IPS-NIHi7 (cell line): ENCODE results near the gene COL4A1.

Experiments used
- DNase-seq: peaks from one replicate; pipeline ENCODE4 v3.0.0; 2012; ENCODE audit warnings: mixed read lengths; ENCODE audit errors: extremely low spot score

Gene COL4A1

DNA sequence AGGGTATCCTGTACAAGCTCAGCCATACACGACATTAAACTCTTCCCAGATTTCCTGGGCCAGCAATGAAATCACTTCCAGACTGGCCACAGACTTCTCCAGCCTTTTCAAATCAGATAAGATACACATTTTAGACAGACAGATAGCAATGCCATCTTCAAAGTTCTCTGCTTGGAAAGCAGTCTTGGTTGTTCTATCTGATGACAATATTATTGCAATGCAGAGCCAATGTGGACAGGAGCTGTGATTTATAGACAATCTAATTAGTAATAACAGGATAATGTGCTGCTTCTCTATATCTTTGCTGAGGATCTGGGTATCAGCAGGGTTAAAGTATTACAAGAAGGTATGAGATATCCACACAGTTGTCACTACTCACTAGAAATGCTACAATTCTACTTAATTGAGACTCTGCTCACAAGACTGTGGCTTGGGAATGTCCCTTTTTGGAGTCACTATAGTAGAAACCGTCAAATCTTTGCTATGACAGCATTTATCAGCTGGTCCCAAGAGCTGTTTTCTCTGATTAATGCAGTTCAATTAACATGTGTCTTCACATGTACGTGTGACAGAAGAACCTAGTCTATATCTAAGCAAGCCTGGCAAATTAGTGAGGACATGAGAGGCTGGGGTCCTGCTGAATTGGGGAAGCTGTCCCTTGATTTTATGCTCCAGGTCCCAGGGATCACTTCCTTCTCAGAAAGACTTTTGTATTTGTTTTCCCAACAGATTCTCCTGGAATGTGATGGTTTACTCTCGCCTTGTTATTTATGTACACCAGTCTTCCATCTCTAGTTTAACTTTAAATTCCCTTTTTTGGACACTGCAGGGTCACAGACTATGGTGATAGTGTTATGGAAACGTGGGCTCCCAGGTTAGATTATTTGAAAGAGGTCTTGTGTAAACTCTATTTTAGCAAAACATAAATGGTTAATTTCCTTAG, 68.8 kb downstream of the COL4A1 start:
- no peak for DNase-seq

DNA sequence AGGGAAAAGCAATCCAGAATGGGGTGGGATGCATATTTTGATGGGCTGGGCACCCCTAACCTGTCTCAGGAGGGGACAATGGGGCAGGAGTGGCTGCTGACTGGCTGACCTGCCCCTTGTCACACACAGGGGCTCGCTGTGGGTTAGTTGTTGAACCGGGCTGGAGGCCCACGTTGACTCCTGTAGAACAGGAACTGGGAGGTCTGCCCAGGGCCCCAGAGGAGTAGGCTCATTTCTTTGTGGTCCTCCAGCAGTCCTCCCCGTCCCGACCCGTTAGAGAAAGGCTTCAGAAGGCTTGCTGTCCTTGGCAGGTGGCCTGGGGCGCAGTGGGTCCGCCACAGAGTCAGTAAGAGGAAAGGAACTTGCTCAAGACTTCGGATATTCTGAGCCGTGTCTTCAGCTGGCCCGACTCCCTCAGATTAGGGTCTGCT, 70.1 kb downstream of the COL4A1 start:
- no peak for DNase-seq

DNA sequence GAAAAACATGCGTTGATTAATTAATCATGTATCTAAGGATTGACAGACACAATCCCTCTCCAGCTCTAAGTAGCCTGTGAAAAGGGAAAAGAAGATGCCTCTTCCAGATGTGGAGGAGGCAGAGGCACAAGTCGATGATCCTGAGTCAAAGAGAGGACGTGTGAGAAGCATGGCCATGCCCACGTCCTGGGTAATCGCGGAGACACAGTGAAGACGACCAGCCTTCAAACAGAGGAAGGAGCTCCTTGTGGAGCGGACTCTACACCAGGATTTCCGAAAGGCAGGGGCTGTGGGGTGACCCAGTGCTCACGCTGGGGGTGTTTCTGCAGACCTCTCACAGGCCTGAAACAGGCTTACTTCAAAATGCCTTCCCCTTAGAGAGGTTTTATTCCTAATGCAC, 70.5 kb downstream of the COL4A1 start:
- DNase-seq = no peak

DNA sequence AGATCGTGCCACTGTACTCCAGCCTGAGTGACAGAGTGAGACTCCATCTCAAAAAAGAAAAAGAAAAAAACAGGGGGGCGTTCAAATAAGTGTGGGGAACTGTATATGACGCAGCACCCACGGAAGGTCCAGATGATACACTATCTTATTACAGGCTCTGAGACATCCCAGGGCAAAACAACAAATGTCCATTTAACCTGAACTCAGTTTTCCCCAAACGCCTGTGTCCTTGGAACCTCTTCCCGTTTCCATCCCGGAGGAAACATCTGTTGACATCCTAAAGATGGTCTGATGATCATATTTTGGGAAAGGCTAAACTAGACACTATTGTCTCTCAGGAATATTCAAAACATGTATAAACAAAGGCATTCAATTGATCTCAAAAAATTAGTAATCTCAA, 72.4 kb downstream of the COL4A1 start:
- DNase-seq = no peak

DNA sequence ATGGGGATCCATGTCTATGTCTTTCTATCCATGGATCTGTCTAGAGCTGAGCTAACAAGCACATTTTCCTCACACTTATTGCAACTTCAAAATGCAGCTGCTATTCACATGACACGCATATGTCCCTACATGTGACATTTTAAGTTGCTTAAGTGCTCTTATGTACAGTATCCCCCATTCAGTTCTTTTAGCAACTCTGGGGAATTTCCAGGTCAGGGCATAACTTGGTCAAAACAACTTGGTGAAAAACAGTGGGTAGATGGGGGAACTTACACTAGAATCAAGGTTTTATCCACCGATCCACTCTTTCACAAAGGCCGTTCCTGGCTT, 73.0 kb downstream of the COL4A1 start:
- DNase-seq = no peak

DNA sequence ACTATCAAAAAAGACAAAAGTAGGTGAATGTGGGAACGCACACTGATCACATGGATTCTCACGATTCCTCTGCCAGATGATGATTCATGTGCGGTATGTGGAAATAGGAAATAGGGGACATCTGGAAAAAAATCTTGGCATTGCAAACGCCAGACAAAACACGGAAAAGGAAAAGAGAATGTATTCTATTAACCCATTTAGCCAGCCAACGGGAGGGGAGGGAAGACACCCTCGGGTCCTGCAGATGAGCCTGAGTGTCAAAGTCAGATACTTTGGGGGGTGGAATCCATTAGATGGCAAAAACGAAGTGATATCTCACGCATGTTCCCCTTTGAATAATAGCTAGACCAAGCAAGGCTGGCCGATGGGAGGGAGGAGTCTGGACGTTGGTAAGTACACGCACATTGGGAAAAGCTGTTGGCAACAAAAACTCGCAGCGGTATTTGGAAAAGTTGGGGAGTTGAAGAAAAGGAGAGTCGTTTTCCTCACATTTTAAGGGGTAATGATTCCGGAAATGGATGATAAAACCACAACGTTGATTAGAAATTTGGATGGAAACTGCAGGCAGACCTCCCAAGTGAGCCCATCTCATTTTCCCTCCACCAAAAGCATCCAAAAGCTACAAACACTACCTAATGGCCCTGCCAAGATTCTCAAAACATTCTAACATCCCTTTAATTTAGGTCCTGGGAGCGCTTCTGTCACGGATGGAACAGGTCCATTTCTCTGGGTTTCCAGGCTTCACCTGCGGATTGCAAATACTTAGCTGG, 73.6 kb downstream of the COL4A1 start:
- no peak for DNase-seq

DNA sequence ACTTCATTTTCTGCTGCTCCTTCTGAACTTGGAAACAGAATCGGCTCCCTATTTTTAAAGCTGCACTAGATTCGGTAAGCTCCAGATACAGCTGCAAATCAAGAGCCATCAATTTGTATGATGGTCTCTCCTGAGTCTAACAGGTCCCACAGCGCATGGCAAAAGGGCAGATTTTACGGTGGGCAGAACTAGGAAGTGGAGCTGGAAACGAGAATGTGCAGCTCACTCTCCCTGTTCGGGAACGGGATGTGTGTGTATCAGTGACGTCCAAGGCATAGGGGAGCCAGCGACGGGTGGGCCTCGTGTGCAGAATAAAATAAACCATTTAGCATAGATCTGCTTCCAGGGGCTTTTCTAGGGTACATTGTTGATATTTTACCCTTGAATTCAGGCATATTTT, 74.2 kb downstream of the COL4A1 start:
- DNase-seq = no peak

DNA sequence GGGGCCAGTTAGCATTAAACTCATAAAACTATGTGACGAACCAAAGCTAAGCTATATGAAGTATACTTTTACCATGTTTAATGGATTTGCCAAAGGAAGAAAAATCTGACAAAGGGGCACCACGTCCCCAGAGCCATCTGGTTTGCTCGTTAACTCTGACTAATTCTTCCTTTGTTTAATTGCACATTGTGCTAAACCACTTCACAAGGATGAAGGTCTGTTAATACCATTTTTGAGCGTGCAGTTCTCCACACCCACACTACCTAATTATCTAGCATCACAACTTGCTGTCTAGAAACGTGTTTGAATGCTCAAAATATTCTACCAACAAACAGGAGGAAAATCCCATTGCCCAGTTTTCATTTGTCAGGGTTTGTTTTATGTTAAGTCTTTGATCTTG, 74.8 kb downstream of the COL4A1 start:
- no peak for DNase-seq

DNA sequence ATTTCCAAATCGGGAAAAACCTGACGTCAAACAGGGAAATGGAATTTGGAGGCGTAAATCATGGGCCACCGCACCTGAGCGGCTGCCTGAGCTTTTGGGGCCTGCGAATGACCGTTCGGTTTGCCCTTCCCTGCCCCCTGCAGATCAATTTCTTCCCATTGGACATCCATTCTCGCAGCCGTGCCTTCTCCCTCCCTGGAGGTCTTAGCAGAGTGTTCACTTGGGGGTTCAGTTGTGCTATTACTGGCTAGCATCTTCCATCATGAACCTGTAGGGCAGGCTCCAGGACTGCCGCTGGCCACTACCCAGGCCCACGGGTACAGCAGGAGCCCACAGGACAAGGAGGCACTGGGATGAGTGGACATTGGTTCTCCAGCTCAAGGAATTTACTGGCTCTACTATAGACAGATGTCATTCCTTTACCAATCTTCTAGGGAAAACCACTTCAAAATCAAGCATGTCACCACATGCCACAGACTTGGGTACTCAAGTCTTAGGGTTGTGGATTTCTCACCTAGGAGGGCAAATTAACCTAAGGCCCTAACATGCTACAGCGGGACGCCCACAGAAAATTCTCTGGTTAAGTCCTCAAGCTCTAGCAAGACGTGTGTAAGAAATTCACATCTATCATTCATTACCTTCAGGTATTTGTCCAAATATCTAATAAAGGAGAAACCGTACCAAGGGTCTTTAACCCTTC, 75.5 kb downstream of the COL4A1 start:
- no peak for DNase-seq

DNA sequence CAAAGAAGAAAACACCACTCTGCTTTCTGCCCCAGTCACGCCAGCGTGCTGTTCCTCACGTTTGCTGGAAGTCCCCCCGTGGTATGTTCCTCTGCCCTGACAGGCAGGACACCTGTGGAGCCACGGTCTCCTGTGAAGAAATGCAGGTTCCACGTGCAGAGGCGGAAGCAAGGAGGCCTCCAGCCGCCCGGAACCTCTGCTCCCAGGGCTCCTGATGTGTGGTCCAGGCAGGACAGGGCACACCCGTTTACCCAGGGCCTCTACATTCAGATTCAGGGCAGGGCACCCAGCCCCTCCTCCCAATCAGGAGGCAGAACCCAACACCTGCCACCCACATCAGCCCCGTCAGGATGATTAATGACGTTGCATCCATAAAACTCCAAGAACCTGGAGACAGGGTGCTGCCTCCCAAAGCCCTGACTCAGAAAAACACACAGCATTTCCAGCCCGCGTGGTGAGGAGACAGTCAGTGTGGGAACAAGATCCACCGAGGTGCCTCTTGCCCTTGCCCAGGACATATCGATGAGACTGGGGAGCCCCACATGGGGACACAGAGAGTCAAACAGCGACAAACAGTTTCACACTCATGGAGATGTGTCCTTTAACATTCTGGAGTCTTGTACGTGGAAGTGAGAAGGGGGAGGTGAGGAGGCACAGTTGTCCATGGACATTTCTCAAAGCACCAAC, 76.2 kb downstream of the COL4A1 start:
- no peak for DNase-seq

DNA sequence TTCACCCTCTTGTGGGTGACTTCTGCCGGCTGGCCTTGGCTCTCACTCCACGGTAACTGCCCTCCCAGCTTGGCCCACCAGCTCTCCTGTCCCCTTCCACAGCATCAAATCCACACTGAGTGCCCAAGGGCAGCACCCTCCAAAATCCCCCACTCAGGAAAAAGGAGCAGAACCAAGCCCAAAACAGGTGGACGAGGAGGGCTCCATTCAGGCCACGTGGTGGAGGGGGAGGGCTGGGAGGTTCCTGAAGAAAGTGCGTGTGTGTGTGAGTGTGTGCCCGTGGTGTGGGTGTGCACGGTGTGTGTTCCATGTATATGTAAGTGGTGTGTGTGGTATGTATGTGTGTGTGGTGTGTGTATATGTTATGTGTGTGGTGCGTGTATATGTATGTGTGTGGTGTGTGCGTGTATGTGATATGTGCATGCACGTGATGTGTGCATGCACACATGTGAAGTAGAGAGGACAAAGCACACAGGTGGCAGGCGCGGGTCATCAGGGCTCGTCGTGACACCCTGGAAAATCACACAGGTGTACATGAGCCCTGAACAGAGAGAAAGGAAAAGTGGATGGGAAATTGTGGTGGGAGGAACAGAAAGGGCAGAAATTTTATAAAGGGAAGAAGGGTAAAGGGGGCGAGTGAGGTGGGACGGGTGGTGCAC, 76.9 kb downstream of the COL4A1 start:
- no peak for DNase-seq

DNA sequence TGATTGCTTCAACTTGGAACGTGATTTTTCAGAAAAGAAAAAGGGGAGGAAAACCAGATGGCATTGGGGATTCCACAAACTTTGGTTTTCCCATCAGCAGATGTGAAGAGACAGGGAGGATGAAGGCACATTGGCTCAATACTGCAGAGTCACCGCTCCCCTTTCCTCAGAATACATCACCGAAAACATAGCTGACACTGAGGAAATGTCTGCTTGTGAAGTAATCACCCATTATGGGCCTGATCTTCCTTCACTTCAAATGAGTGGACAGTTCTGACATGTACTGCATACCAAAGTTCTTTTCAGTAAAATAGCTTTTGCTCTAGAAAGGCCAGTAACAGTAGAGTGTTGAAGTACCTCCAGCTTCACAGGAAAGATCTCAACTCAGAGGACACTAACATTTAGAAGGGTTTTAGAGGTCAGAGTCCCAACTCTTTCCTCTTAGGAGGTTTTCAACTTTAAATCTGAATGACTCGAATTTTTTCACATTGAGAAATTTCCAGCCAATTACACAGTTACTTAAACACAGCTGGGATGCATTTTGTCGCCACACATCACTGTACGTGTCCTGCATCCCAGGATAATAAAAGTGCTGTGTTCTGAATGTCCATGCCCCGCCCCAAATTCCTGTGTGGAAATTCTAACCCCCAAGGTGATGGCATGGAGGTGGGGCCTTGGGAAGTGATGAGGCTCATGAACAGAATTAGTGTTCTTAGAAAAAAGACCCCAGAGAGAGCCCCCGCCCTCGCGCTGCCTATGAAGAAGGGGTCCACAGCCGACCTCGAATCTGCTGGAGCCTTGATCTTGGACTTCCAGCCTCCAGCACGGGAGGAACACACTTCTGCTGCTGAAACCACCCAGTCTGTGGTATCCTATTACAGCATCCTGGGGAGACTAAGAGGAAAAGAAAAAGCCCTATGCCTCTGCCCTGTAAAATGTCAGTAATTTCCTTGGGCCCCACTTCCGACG, 77.7 kb downstream of the COL4A1 start:
- DNase-seq = no peak

DNA sequence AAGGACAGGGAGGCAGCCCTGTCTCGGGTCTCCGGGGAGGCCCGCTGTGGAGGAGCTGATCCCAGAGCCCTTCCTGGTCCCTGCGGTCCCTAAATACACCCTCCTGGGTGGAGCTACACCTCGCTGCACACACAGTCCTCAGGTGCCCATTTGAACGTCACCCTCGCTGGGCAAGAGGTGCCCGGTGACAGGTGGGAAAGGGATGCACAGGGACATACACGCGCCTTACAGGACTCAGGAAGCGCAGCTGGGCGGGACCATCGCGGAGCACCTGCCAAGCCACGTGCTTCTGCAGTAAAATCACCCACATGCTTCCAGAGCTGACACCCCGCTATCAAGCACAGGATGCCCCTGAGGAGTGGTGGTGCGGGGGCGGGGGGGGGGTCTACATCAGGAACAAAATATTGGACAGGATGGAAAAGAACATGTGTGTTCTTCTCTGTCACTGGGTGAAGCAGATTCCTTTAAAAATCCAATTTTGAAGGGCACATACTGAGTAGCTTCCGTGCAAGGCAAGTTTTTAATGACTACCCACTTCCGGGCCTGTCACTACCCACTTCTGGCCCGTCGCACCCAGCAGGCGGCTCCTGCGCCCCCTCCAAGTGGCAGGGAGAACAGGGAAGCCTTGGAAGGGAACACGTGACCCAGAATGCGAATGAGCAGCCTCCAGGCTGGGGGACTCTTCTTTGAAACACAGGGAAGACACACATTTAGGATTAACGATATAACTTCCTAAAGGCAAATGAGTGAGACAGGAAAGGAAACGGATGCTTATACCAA, 78.9 kb downstream of the COL4A1 start:
- no peak for DNase-seq

DNA sequence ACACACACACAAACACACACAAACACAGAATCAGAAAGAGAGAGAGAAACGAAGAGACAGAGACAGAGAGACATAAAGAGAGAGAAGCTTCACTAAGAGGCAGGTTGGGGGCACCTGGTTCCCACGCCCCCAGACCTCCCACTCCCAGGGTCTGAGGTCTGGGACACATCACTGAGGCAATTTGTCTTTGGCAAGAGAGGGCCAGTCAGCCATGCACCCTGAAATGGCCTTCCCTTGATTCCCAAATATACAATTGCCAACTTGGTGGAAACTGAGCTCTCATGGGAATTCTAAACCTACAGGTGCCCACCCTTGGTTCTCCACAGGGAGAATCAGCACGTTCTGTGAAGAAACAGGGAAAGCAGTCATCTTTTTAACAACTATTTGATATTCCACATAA, 79.5 kb downstream of the COL4A1 start:
- no peak for DNase-seq

DNA sequence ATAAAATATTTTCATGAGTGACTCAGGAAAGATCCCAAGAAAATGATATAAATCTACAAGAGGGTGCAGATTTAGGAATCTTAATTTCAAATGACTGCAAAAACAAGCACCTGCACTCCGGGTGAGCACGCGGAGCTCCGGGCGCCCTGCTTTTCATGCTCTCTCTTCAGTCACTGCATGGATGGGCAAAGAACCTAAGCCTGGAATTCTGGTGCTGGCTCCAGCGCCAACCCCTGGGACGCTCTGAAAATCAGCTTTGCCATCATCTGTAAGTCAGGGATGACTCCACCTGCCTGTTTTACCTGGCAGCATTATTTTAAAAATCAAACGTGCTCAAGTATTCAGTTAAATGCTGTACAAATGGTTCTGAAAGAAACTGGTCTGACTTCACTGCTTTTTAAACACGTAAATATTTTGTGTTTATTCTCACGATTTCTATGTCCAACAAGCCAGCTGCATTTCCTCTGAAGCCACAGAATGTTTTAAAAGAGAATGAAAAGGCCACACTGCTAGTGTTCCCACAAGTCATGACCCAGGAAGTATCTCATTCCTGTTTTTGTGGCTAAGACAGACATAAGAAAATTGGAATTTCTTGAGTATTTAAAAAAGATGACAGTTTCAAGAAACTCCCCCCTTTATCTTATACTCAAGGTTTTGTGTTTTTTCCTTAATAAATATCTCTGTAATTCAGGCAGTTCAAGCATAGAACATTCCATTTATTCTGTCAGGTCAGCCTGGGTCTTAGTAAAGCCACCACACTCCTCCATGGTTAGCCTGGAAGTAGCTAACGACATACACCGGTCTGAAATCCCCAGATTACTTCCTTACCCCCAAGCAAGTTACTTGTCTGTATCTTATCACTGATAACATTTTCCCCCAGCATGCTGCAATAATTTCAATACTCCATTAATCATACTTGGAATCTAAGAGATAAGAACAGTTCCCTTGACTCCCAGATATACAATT, 81.1 kb downstream of the COL4A1 start:
- DNase-seq = no peak

DNA sequence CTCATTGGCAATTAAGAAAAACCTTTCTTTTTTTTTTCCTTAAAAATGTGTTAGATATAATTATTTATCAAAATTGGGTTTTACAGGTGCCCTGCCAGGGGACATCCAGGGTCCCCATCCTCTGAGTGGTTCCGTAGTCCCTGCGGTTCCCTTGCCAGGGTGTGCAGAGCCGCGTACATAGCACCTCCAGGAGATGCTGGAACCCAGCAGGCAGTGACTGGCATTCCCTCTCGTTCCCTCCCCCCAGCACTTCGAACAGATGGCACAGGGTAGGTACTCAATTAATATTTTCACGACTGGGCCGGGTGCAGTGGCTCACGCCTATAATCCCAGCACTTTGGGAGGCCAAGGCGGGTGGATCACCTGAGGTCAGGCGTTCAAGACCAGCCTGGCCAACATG, 82.0 kb downstream of the COL4A1 start:
- no peak for DNase-seq

DNA sequence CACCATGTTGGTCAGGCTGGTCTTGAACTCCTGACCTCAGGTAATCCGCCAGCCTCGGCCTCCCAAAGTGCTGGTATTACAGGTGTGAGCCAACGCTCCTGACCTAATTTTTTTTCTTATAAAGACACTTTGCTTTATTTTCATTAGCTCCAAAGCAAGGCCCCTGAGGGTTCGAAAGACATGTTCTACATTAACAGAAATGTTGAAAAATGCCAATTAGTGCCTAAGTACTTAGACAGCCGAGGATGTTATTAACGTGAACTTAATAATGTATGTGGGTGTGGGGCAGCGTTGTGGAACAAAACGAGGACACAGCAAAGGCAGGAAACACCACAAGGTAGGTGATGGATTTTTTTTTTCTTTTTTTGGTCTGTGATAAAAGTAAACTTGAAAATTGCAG, 82.4 kb downstream of the COL4A1 start:
- no peak for DNase-seq

DNA sequence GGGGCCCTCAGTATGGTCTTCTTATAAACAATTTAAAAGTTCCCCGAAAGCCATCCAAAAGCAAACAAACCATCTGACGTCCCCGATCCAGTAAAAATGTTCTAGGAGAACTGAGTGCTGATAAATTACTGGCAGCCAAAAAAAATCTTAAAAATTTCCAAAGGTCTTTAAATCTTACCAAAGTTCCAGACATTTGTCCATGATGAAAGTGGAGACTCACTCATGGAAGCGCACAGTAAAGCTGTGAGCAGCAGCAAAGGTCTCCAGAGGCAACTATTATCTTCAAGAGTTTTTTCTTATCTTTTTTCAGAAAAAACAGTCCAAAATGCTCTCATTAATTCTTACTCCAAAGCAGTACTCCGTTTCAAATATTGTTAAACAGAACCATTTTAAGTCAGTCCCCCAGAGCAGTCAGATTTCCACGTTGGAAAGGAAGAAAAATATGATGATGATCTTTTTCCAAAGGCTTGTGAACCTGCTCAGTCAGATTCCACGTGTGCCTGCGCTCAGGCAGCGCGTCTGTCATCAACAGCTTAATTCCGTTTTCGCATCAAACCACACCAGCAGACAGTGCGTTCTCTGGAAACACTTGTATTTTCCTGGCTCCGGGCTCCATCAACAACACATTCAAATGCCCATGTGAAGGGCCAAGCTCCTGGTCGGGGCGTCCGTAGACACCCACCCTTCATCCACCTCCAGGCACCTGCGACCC, 85.4 kb downstream of the COL4A1 start:
- DNase-seq = no peak
